GM19025 (cell line): ENCODE measurements around the gene COX6B2.

Experiments used
- ATAC-seq: cut with Tn5 transposase; IDR thresholded peaks from one replicate; pipeline ENCODE4 v1.9.1; 2021; ENCODE audit warnings: mild to moderate bottlenecking, low read depth, moderate library complexity; ENCODE audit not compliant: unreplicated experiment

The COX6B2 gene

DNA sequence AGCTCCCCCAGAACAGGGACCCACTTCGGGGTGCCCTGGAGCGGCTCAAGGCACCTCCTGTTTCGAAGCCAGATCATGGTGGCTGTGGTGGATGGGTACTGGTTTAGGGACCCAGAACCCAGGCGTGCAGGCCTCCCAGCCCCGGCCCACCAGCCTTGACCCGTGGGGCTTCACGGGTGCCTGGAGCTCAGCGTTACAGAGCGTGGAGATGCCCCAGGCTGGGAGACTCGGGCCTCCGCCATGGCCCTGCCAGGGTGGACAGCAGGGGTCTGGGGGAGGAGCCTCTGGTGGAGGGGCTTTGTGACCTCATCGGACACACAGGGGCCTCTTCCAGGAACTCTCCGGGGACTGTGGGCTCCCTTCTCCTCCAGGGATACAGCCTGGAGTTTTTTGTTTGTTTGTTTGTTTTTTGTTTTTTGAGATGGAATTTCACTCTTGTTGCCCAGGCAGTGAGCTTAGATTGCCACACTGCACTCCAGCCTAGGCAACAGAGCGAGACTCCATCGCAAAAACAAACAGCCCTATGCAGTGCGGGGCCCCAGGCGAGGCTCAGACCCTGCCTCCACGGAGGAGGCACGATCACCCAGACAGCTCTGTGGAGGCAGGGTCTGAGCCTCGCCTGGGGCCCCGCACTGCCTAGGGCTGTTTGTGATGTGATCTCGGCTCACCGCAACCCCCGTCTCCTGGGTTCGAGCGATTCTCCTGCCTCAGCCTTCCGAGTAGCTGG lies 8.6 kb upstream of the COX6B2 start, which contains the start of gene GARIN5B:
Gene GARIN5B, minus strand, starts transcription at position 271 of the 727 bp plus-strand sequence. Its CDS starts 194 bp downstream, at position 77.
- ATAC-seq, result no peak

DNA sequence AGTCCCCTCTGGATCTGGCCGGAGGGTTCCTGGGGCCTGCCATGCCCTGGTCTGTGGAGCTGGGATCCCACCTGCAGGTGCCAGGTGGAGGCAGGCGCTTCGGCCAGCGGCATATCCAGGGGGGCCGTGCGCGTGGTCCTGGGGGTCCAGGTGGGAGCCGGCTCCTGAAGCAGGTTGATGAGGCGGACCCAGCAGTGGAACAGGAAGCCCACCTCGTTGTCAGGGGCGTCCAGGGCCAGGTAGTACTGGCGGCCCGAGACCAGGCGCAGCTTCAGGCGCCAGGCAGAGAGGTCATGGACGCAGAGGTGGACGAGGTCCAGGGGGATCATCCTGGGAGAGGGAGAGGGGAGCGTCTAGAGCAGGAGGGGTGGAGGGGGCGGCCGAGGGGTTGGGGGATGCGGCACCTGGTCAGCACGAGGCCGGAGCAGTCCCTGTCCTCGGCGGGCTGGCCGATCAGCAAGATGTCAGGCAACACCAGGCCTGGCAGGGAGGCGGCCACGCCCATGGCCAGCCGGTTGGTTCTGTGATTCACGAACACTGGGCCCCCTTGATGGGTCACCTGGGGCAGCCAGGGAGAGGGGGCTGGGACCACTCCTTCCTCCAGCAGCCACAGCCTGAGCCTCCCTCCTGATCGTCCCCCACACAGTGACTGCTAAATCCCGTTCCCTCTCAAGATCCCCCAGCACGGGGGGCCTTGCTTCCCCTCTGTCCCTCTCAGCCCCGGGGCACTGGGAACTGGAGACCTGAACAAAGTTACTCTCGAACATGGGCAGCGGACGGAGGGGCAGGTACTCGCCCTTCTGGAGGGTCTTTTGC lies 7.9 kb upstream of the COX6B2 start:
- ATAC-seq, result no peak

DNA sequence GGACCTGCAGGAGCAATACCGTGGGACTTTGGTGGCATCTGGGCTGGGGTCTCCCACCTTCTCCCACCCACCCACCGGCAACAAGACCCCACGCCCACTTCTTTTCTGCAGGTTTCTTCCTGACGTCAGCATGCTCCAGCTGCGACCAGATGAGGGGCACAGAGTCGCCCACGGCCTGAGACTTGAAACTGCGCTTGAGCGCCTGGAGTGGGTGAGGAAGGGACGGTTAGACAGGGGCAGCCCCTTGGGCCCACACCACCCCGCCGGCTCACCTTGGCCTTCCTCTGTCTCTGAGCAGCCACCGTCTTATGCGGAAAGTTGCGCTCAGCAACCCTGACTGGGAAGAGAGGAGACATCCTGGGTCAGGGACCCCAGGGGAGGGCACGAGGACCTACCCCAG lies 6.4 kb upstream of the COX6B2 start:
- no peak for ATAC-seq

DNA sequence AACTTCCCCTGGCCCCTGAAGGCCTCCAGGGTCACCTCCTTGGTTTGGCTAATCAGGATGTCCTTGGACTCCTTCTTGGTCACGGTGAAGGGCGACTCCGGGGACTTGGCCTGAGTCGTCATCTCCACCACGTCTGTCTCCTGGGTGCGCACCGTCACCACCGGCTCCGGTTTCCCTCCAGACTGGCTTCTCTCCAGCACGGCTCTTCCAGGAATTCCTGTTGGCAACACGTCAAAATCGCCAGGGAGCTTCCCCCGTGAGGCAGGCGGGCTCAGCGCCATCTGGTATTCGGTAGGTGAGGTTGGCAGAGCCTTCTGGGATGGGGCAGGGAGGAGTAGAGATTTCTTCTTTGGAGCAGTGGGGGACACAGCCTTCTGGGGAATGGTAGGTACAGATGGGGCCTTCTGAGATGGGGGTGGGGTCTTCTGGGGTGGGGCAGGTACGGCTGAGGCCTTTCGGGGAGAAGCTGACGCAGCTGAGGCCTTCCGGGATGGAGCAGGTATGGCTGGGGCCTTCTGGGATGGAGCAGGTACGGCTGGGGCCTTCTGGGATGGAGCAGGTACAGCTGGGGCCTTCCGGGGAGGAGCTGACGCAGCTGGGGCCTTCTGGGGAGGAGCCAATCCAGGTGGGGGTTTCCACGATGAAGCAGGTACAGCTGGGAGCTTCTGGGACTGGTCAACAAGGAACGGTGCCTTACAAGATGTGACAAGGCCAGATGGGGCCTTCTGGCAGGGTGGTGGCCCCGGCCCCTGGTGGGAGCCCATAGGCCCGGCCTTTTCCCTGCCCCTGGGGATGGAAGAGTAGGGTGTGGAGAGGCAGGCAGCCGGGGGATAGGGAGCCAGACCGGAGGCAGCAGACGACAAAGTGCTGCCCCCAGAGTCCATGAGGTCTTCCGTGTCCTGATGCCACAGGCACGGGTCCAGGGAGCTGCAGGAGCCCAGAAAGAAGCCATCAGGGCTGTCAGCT lies 4.7 kb upstream of the COX6B2 start:
- no peak for ATAC-seq

DNA sequence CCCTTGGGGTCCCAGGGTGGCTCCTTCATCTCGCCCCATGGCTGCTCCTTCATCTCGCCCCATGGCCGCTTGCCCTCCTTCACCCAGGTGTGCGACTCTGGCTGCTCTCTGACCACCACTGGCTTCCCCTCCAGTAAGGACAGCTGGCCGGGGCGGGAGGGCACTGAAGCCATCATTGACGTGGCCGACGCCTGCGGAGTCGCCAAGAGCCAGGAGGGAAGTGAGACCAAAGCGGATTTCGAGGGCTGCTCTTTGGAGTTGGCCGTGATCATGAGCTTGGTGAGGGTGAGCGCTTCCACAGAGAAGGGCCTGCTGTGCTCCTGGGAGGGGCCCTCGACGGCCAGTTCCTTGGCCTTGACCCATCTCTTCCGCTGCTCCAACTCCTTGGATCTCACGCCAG lies 4.0 kb upstream of the COX6B2 start:
- ATAC-seq, result no peak

DNA sequence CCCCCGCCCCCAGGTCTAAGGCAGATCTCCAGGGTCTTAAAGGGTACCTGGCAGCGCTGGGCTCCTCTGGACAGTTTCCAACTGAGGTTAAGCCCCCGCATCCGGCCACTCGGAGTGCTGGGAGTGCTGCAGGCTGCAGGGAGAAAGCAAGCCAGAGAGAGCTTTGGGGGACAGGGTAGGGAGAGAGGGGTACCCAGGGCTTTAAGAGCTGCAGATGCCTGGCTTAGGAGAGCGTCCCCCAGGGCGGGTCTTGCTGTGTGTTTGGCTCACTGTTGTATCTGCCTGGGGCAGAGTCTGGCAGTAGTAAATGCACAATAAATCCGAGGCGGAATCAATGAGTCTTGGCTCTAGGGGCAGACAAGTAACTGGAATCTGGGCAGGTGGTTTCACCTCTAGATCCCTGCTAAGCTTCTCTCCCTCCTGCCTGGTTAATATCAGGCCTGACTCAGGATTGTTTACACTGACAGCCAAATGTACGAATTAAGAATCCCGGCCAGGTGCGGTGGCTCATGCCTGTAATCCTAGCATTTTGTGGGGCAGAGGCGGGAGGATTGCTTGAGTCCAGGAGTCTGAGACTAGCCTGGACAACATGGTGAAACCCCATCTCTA lies 798 bp upstream of the COX6B2 start:
- no peak for ATAC-seq

DNA sequence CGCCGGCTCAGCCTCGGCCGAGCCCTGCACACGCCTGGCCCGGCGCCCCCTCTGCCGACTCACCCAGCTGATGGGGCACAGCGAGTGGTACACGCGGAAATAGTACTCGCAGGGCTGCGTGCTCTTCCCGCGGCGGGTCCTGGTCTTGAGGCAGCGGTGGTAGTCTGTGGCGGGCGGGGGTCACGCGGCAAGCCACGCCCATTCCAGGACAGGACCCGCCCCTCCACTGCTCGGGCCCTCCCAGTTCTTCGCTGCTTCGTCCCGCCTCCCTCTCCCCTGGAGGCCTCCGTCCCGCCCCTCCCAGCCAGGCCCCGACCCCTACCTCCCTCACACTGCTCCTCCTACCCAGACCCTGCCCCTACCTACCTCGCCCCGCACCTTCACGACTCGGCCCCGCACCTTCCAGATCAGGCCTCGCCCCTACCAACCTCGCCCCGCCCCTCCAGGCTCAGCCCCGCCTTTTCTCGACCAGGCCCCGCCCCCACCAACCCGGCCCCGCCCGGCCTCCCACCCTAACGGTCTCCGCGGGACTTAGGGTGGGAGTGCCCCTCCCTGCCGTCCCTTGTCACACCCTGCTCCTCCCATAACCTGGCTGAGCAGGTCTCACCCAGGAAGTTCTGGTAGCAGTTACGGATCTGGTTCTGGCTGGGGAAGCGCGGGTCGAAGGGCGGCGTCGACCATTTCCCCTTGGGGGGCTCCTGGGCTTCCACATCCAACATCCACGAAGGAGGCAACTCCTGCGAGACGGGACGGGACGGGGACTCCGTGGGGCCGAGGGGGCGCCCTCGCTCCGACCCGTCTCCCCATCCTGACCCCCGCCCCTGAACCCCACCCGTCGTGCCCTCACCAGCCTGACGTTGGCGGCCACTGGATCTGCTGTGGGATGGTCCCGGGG lies 469 bp downstream of the COX6B2 start:
- ATAC-seq, result no peak

DNA sequence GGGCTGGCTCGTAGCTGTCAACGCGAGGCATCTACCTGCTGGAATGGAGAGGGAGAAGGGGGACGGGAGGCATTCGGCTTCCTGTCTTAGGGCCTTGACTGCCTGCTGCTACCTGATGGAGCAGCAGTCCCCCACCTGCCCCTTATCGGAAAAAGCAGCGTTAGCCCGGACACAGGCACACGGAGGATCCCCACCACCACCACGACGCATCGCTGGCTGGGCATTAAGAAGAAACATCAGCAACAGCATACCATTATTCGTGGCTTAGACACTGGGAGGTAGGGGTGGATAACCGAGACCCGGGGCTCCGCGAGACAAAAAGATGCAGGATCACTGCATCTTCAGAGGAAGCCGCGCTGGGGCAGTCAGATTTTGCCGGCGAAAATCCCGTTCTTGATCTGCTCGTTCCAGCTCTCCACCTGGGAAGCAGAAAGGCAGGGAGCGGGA lies 1.1 kb downstream of the COX6B2 start:
- ATAC-seq, result no peak

DNA sequence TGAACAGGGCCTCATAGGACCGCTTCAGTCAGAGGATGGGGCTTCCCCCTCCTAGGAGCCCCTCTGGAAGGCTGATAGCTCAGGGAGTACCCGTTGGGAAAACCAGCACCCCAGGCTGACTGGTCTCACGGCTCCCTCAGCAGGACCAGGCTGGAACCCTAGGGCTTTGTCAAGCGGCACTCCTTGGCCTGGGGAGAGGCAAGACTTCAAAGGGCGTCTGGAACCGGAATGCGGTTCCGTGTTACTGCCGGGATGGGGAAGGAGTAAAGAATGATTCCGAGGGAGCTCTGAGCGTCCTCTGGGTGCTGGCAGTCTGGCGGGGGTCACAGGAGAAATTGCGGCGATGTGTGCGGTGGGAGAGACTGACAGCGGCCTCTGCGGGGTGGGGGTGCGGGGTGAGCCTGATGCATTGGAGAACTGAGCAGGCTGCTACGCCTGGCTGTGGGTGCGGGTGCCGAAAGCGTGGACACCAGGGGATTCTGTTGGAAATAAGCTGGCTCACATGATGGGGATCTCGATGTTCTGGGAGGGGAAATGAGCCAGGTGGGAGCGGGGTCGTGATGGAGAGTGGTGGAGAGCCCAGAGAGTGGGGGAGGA lies 1.9 kb downstream of the COX6B2 start:
- ATAC-seq, result no peak

DNA sequence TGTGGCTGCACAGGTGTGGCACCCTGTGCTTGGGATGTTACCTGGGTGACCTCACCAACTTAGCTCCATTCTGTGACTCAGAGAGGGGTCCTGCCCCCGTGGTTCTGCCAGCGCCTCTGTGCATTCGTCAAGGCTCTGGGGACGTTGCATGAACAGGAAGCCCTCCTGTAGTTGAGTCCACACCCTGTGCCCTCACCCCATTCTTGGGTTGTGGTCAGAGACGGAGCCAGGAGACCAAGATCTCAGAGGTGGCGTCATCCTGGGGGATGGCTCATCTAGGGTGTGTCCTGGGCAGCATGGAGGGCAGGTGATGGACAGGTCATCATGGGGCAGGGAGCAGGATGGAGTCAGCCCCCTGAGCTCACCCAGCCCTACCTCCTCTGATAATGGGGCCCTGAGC lies 2.5 kb downstream of the COX6B2 start:
- no peak for ATAC-seq

DNA sequence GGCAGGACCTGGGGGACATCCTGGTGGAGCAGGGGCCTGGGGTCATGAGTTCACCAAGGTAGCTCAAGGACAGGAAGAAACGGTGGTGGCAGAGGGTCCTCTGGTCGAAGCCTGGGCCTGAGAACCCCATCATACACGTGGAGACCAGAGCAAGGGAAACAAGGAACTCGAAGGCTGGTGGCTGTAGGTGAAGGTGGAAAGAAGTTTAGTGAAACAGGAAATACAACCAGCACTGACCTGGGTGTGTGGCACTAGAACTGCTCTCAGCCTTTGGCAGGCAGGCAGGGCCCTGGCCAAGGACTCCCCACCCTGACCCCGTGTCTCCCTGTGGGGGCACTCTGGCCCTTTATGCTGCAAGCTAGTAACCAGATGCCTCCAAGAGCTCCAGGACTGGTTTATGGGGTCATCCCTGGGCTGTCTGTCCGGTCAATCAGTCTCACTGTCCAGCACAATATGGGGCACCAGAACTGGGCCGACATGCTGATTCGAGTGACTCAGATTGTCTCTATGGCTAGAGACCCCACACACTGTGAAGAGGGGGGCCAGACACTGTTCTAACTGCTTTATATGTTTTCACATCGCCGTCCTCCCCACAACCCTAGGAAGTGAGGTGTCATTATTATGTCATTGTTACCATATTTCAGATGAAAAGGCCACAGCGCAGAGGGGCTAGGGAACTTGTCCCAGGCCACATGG lies 3.8 kb downstream of the COX6B2 start:
- no peak for ATAC-seq

DNA sequence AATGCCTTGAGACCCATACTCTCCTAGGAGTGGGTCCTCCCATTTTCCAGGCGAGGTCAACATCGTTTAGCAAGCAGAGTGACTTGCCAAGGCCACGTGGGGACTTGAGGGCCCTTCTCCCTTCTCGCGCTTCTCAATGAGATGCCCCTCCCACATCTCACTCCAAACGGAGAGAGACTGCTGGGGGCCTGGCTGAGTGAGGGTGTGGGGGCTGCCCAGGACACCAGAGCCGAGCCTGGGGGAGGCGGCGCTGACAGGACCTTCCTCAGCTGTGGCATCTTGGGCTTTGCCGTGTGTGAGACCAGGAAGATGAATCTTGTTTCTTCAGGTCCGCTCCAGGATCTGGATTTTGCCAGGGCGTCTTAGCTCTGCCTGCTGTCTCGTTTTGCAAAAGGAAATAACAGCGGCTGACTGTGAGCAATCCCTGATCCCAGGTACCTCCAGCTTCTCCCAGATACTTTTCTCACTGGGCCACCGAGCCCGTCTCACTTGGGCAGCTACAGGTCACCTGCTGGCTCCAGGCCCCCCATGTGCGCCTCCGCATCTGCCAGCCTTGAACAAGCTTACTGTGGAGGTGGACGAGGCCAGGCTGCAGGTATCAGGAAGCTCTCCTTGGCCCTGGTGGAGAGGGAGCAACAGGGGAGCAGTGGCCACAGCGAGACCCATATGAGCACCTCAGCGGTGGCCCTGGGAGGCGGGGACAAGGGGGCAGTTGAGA lies 6.0 kb downstream of the COX6B2 start:
- no peak for ATAC-seq

DNA sequence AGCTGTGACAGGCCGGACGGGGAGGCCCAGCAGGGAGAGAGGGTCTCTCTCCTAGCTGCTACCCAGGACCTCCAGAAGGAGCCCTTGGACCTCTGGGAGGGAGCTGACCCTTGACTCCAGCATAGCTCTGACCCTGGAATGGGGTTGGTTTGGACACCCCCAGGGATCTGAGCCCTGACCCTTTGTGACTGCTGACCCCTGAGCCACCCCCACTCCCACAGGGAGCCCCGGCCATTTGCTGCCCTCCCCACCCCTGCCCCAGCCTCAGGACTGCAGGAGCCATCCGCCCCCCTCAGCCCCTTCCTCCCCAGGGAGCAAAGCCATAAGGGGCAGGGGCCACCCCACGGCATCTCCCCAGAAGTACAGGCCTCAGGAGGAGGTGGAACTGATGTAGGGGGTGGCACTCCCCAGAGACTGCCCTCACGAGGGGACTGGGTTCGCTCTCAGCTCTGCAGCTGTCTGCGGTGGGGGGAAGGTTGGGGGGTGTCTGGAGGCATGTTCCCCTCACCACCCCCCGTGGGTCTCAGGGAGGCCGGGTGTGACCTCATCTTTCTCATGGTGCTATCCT lies 7.0 kb downstream of the COX6B2 start:
- ATAC-seq, result no peak

DNA sequence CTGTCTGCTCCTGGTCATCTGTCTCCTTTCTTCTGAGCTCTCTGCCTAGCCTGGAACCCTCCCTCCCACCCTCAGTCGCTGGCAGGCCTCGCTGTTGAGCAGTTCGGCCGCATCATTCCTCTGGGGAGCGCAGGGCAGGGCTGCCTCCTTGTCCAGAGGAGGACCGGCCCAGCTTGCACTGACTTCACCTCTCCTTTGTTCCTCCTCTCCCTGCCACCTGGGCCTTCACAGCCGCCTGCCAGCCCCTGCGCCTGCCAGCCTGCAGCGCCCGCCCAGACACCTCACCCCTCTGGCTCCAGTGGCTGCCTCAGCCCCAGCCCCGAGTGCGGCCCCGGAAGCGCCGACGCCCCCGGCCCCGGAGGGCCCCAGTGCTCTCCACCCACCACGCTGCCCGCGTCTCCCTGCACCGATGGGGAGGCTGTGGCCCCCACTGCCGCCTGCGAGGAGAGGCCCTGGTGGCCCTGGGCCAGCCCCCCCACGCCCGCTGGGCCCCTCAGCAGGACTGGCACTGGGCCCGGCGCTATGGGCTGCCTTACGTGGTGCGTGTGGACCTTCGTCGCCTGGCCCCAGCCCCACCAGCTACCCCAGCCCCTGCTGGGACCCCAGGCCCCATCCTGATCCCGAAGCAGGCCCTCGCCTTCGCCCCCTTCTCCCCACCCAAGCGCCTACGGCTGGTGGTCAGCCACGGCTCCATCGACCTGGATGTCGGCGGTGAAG lies 7.6 kb downstream of the COX6B2 start:
- no peak for ATAC-seq

DNA sequence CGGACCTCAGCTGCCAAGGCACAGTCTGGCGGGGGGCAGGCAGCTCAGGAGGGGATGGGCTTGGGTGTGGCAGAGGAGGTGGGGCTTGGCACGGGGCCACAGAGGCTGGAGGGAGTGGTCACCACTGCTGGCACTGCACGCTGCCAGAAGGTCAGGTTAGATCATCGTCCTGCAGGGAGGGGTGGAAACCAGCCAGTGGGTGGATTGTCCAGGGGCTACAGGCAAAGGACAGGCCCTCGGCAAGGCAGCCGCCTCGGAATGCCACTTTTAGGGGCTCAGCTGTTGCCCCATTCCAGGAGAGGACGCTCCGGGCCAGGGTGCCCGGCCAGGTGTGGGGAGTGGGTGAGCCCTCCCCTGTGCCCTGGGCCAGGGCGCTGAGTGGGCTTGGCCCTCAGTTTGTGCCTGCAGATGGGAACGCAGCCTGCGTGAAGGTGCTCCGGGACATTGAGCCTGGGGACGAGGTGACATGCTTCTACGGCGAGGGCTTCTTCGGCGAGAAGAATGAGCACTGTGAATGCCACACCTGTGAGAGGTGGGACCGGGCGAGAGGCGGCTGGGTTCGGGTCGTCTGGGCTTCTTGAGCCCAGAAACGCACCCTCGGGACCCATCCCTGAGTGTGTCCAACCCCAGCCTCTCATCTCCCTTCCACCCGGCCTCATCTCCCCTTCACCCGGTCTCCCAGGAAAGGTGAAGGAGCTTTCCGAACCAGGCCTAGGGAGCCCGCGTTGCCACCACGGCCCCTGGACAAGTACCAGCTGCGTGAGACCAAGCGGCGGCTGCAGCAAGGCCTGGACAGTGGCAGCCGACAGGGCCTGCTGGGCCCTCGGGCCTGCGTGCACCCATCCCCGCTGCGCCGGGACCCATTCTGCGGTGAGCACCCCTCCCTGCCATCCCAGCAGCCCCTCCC lies 8.4 kb downstream of the COX6B2 start:
- no peak for ATAC-seq
